Measurements from ENCODE around the gene NRG3. TPM values are rescaled to one million over a fixed set of nuclear protein-coding genes. Genes with fewer than 3 reads are reported as not detected.
"Not testable (repeated sequence)": the region's sequence is repeated elsewhere in the genome, so short reads cannot be mapped to it uniquely, and the experiment has no call there.

The NRG3 gene
- total and polyA plus RNA-seq, 5 donors: 0.23 to 3.4 (median 1.4) TPM

GRCh38 chr10:82980321-82980720 is 1105.3 kb downstream of the NRG3 start:
- no peaks in the 10 kb centered on the region for H3K4me1 ChIP-seq (ENCODE audit: control insufficient read depth, insufficient read depth, low read length)
- H3K27me3 ChIP-seq (ENCODE audit: control insufficient read depth, insufficient read depth): no peaks in the 10 kb centered on the region
- no peak overlapping the region for H3K27ac ChIP-seq (ENCODE audit: low read length)
- H3K4me3 ChIP-seq (ENCODE audit: low read length): no peak overlapping the region
- intact Hi-C loops (cut with DNase I): no loop called here
- 49% methylated on average over 5 of the region's 5 CpGs for WGBS
- no peaks in the 10 kb centered on the region for H3K9me3 ChIP-seq (ENCODE audit: control insufficient read depth, low read length)
- DNase-seq: no peak
- no peak for ATAC-seq

- Histone ChIP-seq H3K9me3 (ENCODE audit: control insufficient read depth, low read length) (no peaks in the 10 kb centered on the region), H3K27me3 (ENCODE audit: control insufficient read depth, insufficient read depth) (no peaks in the 10 kb centered on the region), H3K4me3 (ENCODE audit: low read length) (no peak overlapping the region), H3K4me1 (ENCODE audit: control insufficient read depth, insufficient read depth, low read length) (no peaks in the 10 kb centered on the region), H3K27ac (ENCODE audit: low read length) (no peak overlapping the region)
- DNase-seq (no peak), ATAC-seq (no peak)
- WGBS: 65% methylated on average over 6 of the region's 6 CpGs
- intact Hi-C loops (cut with DNase I): no loop called here
Observed at GRCh38 chr10:82981137-82981723, 1106.2 kb downstream of the NRG3 start.

- intact Hi-C loops (cut with DNase I): no loop called here
- WGBS: 49% methylated on average over 5 of the region's 5 CpGs
- H3K27ac ChIP-seq (ENCODE audit: low read length): no peak overlapping the region
Observed at GRCh38 chr10:82982110-82982608, 1107.2 kb downstream of the NRG3 start.

GRCh38 chr10:82986216-82986615 is 1111.2 kb downstream of the NRG3 start:
- Histone ChIP-seq H3K4me3 (ENCODE audit: low read length) (no peak overlapping the region), H3K9me3 (ENCODE audit: control insufficient read depth, low read length) (no peaks in the 10 kb centered on the region), H3K4me1 (ENCODE audit: control insufficient read depth, insufficient read depth, low read length) (no peaks in the 10 kb centered on the region), H3K27ac (ENCODE audit: low read length) (no peak overlapping the region), H3K27me3 (ENCODE audit: control insufficient read depth, insufficient read depth) (no peaks in the 10 kb centered on the region)
- ATAC-seq (no peak), DNase-seq (no peak)
- WGBS: 95% methylated on average over 10 of the region's 10 CpGs
- intact Hi-C loops (cut with DNase I): no loop called here

More at GRCh38 chr10:82982110-82982608, 1107.2 kb downstream of the NRG3 start:
- H3K4me3 ChIP-seq (ENCODE audit: low read length): no peak overlapping the region
- peak; percentile 76 to 86 for ATAC-seq
- no peaks in the 10 kb centered on the region for H3K4me1 ChIP-seq (ENCODE audit: control insufficient read depth, insufficient read depth, low read length)
- no peak for DNase-seq
- no peaks in the 10 kb centered on the region for H3K9me3 ChIP-seq (ENCODE audit: control insufficient read depth, low read length)
- H3K27me3 ChIP-seq (ENCODE audit: control insufficient read depth, insufficient read depth): no peaks in the 10 kb centered on the region

- WGBS: 93% methylated on average over 8 of the region's 8 CpGs
- H3K4me3 ChIP-seq (ENCODE audit: low read length); ATAC-seq; DNase-seq; H3K4me1 ChIP-seq (ENCODE audit: control insufficient read depth, insufficient read depth, low read length); H3K27me3 ChIP-seq (ENCODE audit: control insufficient read depth, insufficient read depth); intact Hi-C loops (cut with DNase I); H3K9me3 ChIP-seq (ENCODE audit: control insufficient read depth, low read length); H3K27ac ChIP-seq (ENCODE audit: low read length): not testable (repeated sequence)
Observed at GRCh38 chr10:83006479-83006878, 1131.5 kb downstream of the NRG3 start.

- Histone ChIP-seq H3K27ac (ENCODE audit: low read length) (no peak overlapping the region), H3K9me3 (ENCODE audit: control insufficient read depth, low read length) (no peaks in the 10 kb centered on the region), H3K27me3 (ENCODE audit: control insufficient read depth, insufficient read depth) (no peaks in the 10 kb centered on the region), H3K4me3 (ENCODE audit: low read length) (no peak overlapping the region), H3K4me1 (ENCODE audit: control insufficient read depth, insufficient read depth, low read length) (no peaks in the 10 kb centered on the region)
- WGBS: 88% methylated on average over 3 of the region's 3 CpGs
- DNase-seq: no peak
- intact Hi-C loops (cut with DNase I): no loop called here
- ATAC-seq: no peak
Observed at GRCh38 chr10:83007510-83007909, 1132.5 kb downstream of the NRG3 start.

- Histone ChIP-seq H3K9me3 (ENCODE audit: control insufficient read depth, low read length) (no peaks in the 10 kb centered on the region), H3K4me3 (ENCODE audit: low read length) (no peak overlapping the region), H3K4me1 (ENCODE audit: control insufficient read depth, insufficient read depth, low read length) (no peaks in the 10 kb centered on the region), H3K27ac (ENCODE audit: low read length) (no peak overlapping the region), H3K27me3 (ENCODE audit: control insufficient read depth, insufficient read depth) (no peaks in the 10 kb centered on the region)
- DNase-seq: no peak
- no peak for ATAC-seq
- 52% methylated on average over 3 of the region's 3 CpGs for WGBS
- intact Hi-C loops (cut with DNase I): no loop called here
Observed at GRCh38 chr10:83012866-83013265, 1137.9 kb downstream of the NRG3 start.

- ATAC-seq: no peak
- Histone ChIP-seq H3K4me3 (ENCODE audit: low read length) (no peak overlapping the region), H3K4me1 (ENCODE audit: control insufficient read depth, insufficient read depth, low read length) (no peaks in the 10 kb centered on the region), H3K27ac (ENCODE audit: low read length) (no peak overlapping the region), H3K27me3 (ENCODE audit: control insufficient read depth, insufficient read depth) (no peaks in the 10 kb centered on the region), H3K9me3 (ENCODE audit: control insufficient read depth, low read length) (no peaks in the 10 kb centered on the region)
- intact Hi-C loops (cut with DNase I): no loop called here
- no peak for DNase-seq
- 65% methylated on average over 2 of the region's 2 CpGs for WGBS
Observed at GRCh38 chr10:83017076-83017867, 1142.3 kb downstream of the NRG3 start.

- WGBS: 46% methylated on average over 2 of the region's 2 CpGs
- intact Hi-C loops (cut with DNase I): no loop called here
Observed at GRCh38 chr10:83023662-83024061, 1148.7 kb downstream of the NRG3 start.

More at GRCh38 chr10:83023662-83024061, 1148.7 kb downstream of the NRG3 start:
- Histone ChIP-seq H3K27me3 (ENCODE audit: control insufficient read depth, insufficient read depth) (no peaks in the 10 kb centered on the region), H3K27ac (ENCODE audit: low read length) (no peak overlapping the region), H3K4me1 (ENCODE audit: control insufficient read depth, insufficient read depth, low read length) (no peaks in the 10 kb centered on the region), H3K4me3 (ENCODE audit: low read length) (no peak overlapping the region), H3K9me3 (ENCODE audit: control insufficient read depth, low read length) (no peaks in the 10 kb centered on the region)
- DNase-seq (no peak), ATAC-seq (no peak)
